NCI-H2171 treated with DMSO at 0.1 percent for 48 hours (cell line): ENCODE data around the gene CASQ2.

Source experiments
- DNase-seq: peaks from one replicate; lab custom pipeline; 2025; lab: John Stamatoyannopoulos, UW

The CASQ2 gene

DNA sequence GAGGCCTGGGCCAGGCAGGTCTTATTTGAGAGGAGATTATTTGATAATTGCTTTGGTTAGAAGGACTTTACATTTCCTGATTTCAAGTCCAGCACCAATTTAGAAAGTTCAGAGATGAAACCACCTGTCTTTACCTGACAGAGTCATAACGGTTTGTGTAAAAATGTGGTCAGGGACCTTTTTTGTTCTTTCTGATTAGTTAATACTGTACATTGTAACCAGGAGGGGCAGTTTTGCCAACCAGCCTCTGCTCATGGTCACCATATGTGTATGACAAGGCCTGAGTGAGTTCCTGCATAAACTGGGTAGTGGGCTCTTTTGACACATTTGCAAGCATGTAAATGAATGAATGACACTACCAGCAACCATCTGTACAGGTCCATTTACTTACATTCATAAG lies 70.9 kb downstream of the CASQ2 start:
- no peak for DNase-seq

DNA sequence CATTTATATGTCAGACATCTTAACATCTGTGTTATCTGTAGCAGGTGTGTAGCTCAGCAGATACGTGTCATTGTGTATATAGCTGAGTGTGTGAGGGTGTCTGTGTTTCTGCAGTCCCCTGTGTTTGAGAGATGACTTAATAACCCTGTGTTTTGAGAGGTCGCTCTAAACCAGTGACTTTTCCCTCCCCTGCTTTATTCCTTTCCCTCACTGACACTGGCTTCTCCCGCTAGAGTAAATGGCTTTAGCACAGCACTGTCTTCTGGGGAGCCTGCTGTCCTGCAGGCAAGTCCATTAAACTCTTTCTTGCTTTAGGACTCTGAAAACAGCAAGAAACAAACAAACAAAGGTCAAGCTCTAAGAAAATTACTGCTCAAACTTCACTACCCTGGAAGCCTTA lies 73.7 kb downstream of the CASQ2 start:
- no peak for DNase-seq

DNA sequence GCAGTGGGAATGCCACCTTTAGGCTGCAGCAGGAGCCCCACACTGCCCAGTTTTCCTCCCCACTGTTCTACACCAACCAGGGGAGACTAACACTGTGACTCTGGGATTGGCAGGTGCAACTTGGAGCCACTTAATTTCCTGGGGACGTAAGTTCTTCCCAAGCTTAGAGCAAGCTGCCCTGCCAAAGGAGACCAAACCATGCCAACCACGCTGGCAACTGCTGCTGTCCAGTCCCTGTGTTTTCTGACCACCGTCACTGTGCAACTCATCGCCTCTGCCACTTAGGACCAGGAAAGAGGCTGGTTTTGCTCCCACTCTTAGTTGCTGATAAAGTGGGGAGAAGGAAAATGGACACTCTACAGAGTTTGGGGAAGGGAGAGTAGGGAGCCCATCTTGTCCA lies 76.3 kb downstream of the CASQ2 start:
- DNase-seq = no peak

DNA sequence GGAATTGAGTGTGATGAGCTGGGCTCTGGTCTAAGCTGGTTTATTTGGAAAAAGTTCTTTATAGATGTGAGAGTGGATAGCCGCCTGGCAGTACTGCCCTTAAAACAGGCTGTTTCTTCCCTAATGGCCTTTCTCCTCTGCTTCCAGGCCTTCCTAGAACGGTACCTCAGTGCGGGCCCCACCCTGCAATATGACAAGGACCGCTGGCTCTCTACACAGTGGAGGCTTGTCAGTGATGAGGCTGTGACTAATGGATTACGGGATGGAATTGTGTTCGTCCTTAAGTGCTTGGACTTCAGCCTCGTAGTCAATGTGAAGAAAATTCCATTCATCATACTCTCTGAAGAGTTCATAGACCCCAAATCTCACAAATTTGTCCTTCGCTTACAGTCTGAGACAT lies 77.5 kb downstream of the CASQ2 start:
- no peak for DNase-seq

DNA sequence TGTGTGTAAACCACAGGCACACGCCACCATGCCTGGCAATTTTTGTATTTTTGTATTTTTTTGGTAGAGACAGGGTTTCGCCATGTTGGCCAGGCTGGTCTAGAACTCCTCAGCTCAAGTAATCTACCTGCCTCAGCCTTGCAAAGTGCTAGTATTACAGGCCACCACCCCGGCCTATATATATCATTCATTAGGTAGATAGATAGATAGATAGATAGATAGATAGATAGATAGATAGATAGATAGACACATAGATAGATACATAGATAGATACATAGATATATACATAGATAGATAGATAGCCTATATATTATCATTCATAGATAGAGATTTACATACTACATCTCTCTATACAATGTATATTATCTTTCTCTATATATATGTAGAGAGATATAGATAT lies 80.8 kb downstream of the CASQ2 start:
- DNase-seq = no peak

DNA sequence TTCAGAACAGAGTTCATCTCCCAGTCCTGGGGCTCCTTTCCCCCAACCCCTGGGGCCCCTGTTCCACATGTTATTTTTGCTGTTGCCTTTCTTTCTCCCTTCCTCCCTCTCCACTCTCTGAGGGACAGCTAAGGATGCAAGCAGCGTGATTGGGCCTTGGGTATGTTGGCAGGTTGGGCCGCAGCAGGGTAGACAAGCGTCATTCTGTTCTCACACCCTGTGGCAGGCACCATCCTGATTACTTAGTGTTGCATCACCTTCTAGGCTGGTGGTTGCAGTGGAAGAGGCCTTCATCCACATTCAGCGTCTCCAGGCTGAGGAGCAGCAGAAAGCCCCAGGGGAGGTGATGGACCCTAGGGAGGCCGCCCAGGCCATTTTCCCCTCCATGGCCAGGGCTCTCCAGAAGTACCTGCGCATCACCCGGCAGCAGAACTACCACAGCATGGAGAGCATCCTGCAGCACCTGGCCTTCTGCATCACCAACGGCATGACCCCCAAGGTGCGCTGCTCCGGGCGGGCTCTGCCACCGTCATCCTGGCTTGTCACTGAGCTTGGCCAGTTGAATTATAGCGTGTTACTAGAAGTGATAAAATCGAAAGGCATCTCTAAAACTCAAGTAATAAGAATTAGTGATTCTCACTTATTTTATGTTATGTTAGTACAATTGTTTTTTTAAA lies 83.3 kb downstream of the CASQ2 start:
- no peak for DNase-seq

DNA sequence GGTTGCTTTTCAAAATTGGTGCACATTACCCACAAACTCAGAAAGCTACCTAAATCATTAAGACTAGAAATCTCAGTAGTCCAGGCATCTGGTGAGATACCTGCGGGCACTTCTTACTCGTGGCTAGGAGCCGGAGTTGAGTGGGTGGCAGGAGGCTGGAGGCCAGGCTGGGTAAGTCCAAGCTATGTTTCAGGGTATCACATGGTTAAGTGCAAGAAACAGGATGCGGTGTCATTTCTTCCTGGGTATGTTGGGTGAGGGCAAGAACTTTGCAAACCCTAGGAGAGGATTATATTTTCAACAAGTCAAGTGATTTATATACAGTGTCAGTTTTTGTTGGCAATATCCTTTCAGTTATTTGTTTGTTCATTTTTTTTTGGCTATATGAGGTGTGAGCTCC lies 85.7 kb downstream of the CASQ2 start:
- DNase-seq = no peak

DNA sequence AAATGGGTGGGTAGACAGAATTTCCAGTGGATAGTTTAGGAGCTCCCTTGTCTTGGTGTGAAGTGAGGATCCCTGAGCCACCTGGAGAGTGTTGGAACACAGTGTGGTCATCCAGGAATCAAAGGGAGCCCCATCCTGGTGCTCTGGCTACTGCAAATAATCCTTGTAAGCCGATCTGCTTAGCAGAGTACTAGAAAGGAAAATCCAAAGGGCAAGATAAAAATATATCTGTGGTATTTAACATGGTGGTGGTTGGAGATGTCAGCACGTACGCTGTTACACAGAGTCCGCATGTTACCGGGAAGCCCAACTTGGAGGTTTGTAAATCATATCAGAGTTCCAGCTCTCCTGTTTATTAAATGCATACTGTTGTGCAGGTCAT lies 87.8 kb downstream of the CASQ2 start:
- DNase-seq = no peak

DNA sequence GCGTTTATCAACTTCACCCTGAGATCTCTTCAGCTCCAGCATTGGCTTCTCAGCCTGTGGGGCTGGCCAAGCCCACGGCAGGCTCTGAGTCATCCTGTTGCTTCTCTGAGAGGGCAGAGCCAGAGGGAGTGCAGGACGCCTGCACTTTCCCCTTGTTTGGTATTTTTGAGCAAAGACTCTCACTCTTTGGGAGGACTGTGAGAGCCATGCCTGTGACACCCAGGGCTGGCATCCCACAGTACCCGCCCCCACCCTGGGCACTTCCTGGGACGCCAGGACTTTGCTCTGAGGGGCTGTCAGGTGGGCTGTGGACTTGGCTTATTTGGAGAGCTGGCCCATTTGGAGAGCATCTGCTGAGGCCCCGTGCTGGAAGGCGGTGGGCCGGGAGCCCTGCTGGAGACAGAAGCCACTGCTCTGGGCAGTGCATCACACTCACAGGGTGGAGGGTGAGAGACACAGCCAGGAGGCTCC lies 89.3 kb downstream of the CASQ2 start:
- DNase-seq = no peak

DNA sequence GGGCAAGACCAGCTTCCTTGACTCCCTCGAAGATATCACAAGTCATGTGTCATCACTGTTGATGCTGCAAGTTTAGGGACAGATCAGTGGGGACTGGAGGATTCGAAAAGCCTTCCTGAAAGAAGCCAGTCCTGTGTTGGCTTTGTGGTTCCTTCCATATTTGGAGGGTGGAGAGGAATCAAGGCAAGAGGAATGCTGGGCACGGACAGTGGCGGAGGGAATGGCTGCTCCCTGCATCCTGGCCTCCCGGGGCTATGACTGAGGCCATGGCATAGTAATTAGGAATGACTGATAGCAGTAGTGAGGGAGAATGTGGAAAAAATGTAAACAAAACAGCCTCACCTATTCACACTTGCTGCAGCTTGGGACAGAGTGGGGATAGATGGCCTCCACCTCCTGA lies 90.4 kb downstream of the CASQ2 start:
- DNase-seq = no peak

DNA sequence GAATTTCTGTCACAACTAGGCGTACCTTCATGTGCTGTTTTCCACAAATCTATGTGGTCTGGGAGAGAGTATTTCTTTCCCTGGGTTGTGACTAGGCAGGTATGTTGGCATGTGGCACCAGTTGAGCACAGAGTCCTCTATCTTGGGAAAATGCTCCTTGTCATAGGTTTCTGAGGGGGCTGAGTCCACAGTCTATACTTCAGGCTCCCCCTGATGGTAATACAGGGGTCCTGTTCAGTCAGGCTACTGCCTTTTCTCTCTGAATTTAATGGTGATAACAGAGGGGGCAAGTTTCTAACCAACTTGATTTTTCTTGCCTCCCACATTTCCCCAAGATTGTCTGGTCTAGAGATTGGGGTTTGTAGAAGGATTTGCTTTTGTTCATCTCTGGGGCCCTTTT lies 90.9 kb downstream of the CASQ2 start:
- DNase-seq = no peak

DNA sequence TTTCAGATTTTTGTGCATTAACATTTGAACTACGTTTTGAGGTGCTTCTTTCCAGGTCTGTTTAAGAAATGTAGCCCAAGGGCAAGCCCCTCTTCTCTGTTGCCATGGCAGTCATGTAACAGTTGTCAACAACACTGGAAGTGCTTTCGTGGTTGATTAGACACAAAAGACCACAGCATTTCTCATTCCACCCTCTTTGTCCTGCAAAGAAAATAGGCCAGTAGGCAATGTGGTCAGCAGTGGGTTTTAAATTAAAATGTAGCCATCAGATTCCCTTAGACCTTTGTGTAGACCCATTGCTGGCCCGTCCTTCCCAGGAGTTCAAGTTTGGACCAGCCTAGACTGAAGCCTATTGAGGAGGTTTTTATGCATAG lies 91.3 kb downstream of the CASQ2 start:
- DNase-seq = no peak

DNA sequence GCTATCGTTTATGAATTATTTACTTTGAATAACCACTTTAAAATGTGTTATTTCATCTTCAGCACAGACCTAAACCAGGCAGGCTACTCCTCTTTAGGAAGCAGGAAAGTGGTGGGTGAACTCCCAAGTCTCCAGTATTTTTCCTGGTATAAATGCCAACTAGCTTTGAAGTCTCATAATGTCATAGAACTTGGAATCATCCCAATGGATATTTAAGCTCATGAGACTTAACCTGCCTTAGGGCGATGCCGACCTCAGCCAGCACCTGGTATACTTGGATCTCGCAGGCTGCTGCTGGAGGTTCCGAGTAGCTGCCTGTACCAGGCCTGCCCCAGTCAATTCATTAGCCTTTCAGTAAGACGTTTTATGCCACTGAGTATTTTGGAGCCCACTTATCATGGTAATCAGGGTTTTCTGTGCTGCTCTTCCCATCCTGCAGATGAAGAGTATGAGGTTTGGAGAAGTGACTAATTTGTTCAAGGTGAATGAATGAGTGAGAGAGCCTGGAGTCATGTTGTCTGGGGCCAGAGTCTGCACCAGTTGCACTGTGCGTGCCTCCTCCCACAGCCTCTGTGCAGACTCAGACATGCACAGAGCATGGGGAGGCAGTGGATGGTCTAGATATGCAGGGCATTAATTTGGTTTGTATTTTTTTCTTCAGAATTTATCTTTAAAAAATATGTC lies 91.9 kb downstream of the CASQ2 start:
- DNase-seq = no peak

DNA sequence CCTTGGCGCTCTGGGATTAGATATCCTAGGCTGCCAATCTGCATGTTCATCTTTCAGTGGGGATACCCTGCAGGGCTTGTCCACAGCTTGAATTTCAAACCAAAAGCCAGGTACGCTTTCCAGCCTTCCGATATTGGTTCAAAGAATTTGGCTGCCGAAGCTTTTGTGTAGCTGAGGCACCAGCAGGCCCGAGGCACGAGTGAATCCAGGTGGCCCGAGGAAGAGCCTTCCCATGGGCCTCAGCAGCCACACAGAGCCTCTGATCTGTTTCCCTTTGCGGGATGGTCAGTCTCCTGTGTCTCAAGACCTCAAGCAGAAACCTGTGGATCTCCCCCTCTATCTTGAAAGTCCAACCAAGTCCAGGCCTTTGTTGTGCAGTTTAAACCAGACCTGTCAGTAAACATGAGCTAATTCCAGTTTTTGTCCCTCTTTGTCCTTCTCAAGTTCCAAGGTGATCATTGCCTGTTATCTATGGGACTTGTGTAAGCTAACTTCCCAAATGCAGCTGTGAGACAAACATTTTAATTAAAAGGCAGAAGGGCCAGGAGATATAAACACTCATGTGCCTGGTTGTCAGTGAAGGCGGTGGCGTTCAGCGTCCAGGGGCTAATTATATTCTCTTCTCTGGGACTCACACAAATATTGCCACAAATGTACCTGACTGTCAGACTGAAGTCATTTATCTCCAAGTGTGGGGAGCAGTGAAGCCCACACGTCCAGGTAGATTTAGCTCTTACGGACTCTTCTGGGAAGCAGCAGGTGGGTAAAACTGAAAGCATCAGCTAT lies 96.1 kb downstream of the CASQ2 start:
- no peak for DNase-seq

DNA sequence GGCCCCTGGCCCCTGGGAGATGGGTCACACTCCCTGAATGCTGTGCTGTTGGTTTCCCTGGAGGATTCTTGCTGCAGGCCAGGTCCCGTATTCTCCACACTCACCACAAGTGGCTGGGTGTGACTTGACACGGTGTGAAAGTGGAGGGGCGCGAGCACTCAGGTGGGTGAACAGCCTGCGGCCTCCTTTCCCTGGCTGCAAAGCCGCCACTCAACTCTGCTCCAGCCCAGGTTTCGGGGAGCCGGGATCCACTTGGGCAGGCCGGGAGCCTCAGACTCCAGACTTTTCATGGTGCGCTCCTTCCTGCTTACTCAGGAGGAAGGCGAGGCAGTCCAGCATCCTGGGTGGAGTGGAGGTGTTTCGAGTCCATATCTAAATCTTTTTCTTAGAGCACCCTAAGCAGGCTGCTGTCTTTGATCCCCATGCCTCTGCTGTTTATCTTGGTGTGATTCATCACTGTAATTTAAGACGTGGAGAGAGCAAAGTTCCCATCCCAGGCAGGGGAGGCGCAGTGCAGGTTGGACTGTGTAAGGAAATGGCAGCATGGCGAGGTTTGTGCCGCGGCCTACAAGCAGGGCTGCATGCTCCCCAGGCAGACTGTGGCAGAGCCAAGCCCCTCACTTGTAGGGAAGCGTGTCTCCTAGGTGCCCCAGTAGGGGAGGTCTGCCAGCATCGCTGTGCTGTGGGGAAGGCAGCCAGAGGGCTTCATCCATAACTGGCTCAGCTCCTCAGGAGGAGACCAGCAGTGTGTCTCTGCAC lies 97.2 kb downstream of the CASQ2 start:
- DNase-seq = no peak

DNA sequence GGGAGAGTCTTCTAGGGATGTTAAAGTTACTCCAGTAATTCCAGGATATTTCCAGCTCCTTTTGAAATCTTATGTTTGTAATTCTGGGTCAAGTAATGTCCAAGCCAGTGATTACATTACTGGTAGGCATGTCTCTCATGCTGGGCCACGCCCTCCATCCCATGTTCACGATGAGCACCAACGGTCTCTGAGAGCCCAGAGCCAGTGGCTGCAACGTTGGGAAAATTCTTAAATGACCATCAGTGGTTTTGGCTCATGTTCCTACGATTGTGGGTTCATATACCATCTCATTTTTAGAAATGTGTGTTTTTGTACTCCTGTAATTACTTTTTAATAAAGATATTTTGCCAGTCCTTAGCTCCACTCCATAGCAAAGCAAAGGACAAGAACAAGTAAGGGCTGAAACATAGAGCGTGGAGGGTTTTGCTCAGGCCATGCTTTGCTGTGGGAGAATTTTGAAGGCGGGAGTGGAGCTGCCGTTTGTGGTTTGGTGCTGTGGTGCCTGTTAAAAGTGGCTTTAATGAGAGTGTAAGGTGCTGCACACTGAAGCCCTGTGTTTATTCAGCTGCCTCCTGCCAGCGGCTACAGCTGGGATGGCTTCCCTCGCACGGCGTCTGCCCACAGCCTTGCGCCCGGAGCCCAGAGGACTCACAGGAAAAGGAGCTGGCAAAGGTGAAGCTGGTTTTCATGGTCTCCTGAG lies 97.9 kb downstream of the CASQ2 start:
- no peak for DNase-seq

DNA sequence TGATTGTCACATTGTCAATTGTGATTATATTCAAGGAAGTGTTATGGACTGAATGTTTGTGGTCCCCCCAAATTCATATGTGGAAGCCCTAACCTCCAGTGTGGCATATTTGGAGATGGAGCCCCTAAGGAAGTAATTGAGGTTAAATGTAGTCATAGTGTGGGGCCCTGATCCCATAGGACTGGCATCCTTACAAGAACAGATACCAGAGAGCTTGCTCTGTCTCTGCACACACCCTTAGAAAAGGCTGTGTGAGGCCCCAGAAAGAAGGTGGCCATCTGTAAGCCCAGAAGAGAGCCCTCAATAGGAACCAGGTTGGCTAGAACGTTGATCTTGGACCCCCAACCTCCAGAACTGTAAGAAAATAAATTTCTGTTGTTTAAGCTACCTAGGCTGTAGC lies 98.6 kb downstream of the CASQ2 start:
- no peak for DNase-seq

DNA sequence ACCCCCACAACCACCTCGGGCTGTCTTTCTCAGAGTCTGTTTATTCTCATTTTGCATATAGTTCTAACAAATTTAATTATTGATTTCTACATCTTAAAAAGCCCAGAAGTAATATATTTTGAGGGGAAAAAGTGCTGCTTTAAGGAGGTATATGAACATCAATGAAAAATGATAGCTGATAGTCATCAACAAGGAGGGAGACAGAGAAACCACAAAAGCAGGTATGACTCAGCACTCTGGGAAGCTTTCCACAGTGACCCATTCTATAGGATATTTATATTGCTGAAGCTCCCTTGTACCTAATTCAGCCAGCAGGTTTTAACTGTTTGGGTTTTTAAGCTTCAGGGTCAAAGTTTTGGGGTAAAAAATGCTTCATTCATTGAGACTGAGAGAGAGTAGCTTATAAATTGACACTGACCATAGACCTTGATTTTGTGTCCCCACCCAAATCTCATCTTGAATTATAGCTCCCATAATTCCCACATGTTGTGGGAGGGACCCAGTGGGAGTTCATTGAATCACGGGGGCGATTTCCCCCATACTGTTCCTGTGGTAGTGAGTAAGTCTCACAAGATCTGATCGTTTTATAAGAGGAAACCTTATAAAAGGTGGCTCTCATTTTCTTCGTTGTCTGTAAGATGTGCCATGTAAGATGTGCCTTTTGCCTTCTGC lies 99.4 kb downstream of the CASQ2 start:
- DNase-seq = no peak

DNA sequence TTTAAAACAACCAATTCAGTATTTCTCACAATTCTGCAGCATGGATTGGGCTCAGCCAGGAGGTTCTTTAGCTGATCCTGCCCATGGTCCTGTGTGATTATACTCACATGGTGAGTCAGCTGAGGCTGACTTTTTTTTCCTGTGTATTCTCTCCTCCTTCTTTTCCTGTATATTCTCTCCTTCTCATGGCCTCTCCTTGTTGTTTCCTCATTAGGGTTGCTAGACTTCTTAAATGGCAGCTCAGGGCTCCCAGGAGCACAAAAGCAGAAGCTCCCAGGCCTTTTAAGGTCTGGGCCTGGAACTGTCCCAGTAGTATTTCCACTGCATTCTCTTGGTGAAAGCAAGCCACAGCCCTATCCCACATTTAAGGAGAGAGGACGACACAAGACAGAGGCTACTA lies 99.9 kb downstream of the CASQ2 start:
- no peak for DNase-seq

DNA sequence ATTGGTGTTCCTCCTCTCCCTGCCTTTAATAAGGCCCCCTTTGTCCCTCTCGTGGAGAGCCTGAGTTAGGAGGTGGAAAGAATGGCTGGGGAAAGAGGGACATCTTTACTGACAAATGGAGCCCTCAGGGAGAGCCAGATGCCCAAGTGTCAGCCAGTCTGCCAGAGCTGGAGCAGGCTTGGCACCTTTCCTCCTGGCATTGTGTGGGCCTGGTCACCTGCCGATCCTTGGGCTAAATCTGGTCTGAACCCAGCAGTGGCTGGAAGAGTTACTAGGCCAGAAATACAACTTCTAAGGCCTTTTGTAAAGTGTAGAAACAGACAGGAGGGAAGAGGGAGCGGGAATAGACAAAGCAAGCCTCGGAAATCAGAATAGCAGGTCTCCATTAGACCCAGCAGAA lies 101.8 kb downstream of the CASQ2 start:
- DNase-seq = no peak

DNA sequence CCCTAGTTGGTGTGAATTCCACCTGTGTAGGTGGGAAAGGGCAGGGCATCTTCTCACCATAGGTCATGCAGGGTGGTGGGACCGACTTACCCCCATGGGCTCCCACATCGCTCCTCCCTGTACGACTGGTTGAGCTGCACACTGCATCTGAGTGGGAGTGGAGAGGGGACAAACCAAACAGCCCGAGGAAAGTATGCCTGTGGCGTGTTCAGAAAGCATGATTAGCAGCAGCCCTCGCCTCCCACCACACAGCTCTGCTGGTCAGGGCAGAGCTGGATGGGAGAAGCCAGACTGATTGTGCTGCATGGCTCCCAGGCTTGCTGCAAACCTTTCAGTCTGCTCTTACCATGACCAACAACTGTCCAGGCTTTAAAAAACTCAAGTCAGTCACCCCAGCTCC lies 102.3 kb downstream of the CASQ2 start:
- DNase-seq = no peak
